ENCODE data around the gene HACE1. TPM values are rescaled to one million over a fixed set of nuclear protein-coding genes. Genes with fewer than 3 reads are reported as not detected.
A peak's percentile ranks its signal among the peaks of the same experiment; 100 is the strongest.

The HACE1 gene
- total RNA-seq, 1 donor from 2014 or later, result 23.6 TPM

- Mint-ChIP-seq H3K4me1 (ENCODE audit: low read depth) (peaks cover 14% of the 10 kb centered on the region), H3K36me3 (ENCODE audit: insufficient read depth) (no peaks in the 10 kb centered on the region), H3K9me3 (ENCODE audit: low read depth) (peaks cover 3% of the 10 kb centered on the region), H3K27ac (no peak overlapping the region), H3K4me3 (ENCODE audit: low read depth) (no peak overlapping the region), H3K27me3 (no peaks in the 10 kb centered on the region)
- TF ChIP-seq CTCF (IDR thresholded peaks at IDR 0.05; ENCODE audit: unreplicated experiment), result no peak
- DNase-seq (ENCODE audit: low spot score, unreplicated experiment), result no peak
Measured at GRCh38 chr6:104704191-104704590, 155.5 kb downstream of the HACE1 start.

GRCh38 chr6:104702126-104702841, 157.4 kb downstream of the HACE1 start:
- H3K9me3 Mint-ChIP-seq (ENCODE audit: low read depth), result no peaks in the 10 kb centered on the region
- H3K4me3 Mint-ChIP-seq (ENCODE audit: low read depth), result no peak overlapping the region
- H3K4me1 Mint-ChIP-seq (ENCODE audit: low read depth), result peaks cover 14% of the 10 kb centered on the region
- DNase-seq (ENCODE audit: low spot score, unreplicated experiment), result no peak
- TF ChIP-seq CTCF (IDR thresholded peaks at IDR 0.05; ENCODE audit: unreplicated experiment), result no peak
- no peaks in the 10 kb centered on the region for H3K36me3 Mint-ChIP-seq (ENCODE audit: insufficient read depth)
- H3K27me3 Mint-ChIP-seq, result no peaks in the 10 kb centered on the region
- no peak overlapping the region for H3K27ac Mint-ChIP-seq

GRCh38 chr6:104700371-104701185, 159.1 kb downstream of the HACE1 start:
- no peaks in the 10 kb centered on the region for H3K9me3 Mint-ChIP-seq (ENCODE audit: low read depth)
- no peaks in the 10 kb centered on the region for H3K36me3 Mint-ChIP-seq (ENCODE audit: insufficient read depth)
- TF ChIP-seq CTCF (IDR thresholded peaks at IDR 0.05; ENCODE audit: unreplicated experiment), result no peak
- H3K4me1 Mint-ChIP-seq (ENCODE audit: low read depth), result peaks cover 15% of the 10 kb centered on the region
- no peak overlapping the region for H3K27ac Mint-ChIP-seq
- peak overlapping the region; percentile 13 for H3K4me3 Mint-ChIP-seq (ENCODE audit: low read depth)
- no peak for DNase-seq (ENCODE audit: low spot score, unreplicated experiment)
- H3K27me3 Mint-ChIP-seq, result no peaks in the 10 kb centered on the region

- H3K4me1 Mint-ChIP-seq (ENCODE audit: low read depth), result peaks cover 15% of the 10 kb centered on the region
- no peak overlapping the region for H3K27ac Mint-ChIP-seq
- DNase-seq (ENCODE audit: low spot score, unreplicated experiment), result no peak
- H3K9me3 Mint-ChIP-seq (ENCODE audit: low read depth), result no peaks in the 10 kb centered on the region
- no peaks in the 10 kb centered on the region for H3K36me3 Mint-ChIP-seq (ENCODE audit: insufficient read depth)
- TF ChIP-seq CTCF (IDR thresholded peaks at IDR 0.05; ENCODE audit: unreplicated experiment), result no peak
- H3K27me3 Mint-ChIP-seq, result no peaks in the 10 kb centered on the region
- H3K4me3 Mint-ChIP-seq (ENCODE audit: low read depth), result peak overlapping the region; percentile 13
Measured at GRCh38 chr6:104699593-104700329, 160.0 kb downstream of the HACE1 start.

- peaks cover 15% of the 10 kb centered on the region for H3K4me1 Mint-ChIP-seq (ENCODE audit: low read depth)
- H3K4me3 Mint-ChIP-seq (ENCODE audit: low read depth), result no peak overlapping the region
- no peak for DNase-seq (ENCODE audit: low spot score, unreplicated experiment)
- H3K27ac Mint-ChIP-seq, result no peak overlapping the region
- no peaks in the 10 kb centered on the region for H3K27me3 Mint-ChIP-seq
- peak; percentile 7 for TF ChIP-seq CTCF (IDR thresholded peaks at IDR 0.05; ENCODE audit: unreplicated experiment)
- H3K9me3 Mint-ChIP-seq (ENCODE audit: low read depth), result no peaks in the 10 kb centered on the region
- H3K36me3 Mint-ChIP-seq (ENCODE audit: insufficient read depth), result no peaks in the 10 kb centered on the region
Measured at GRCh38 chr6:104698979-104699378, 160.7 kb downstream of the HACE1 start.
